SK-N-SH (cell line): ENCODE results near the gene SH3RF2. TPM values are rescaled to one million over a fixed set of nuclear protein-coding genes. Genes with fewer than 3 reads are reported as not detected.

ENCODE experiments used
- CTCF ChIA-PET: fragments of 300-600, 350-600 bp; formaldehyde crosslinking; extraction: SDS; loops from one replicate; lab custom pipeline; 2021; lab: Yijun Ruan, JAX
- POLR2A ChIA-PET: fragments of 350-600 bp; sonication (Branson Sonifier 250); formaldehyde crosslinking; extraction: SDS; loops from one replicate; lab custom pipeline; 2020; ENCODE audit warnings: antibody characterized with exemption, inconsistent platforms; lab: Yijun Ruan, JAX
- DNase-seq: peaks from one replicate; pipeline ENCODE4 v3.0.0; 2012
- H2AFZ ChIP-seq: fragments of 200-600 bp; sonication (generic); 2 replicates; pipeline ENCODE4 v1.8.1; 2016; ENCODE audit warnings: antibody characterized with exemption, mild to moderate bottlenecking, low read depth
- H3F3A ChIP-seq: fragments of 200-600 bp; sonication (generic); replicated peaks from 2 replicates; pipeline ENCODE3; 2016; ENCODE audit warnings: antibody characterized with exemption, mild to moderate bottlenecking; ENCODE audit not compliant: insufficient read depth
- H3K27ac ChIP-seq, 2 experiments: fragments of 200-500 bp in 1 of 2; fragments of 200-600 bp in 1 of 2; sonication (Bioruptor generic) in 1 of 2; sonication (generic), shearing (Covaris generic) in 1 of 2; 2 replicates each; pipeline versions ENCODE4 v1.5.1 to v1.6.1; 2014 to 2016; ENCODE audit warnings: low read depth in 2 of 2, inconsistent platforms in 1 of 2, low read length in 1 of 2, mild to moderate bottlenecking in 1 of 2, mixed read lengths in 1 of 2
- H3K27me3 ChIP-seq: fragments of 200-600 bp; sonication (generic), shearing (Covaris generic); 2 replicates; pipeline ENCODE4 v1.6.1; 2016; ENCODE audit warnings: mixed run types; ENCODE audit not compliant: insufficient read depth
- H3K36me3 ChIP-seq, 2 experiments: fragments of 200-500 bp in 1 of 2; fragments of 200-600 bp in 1 of 2; sonication (Bioruptor generic) in 1 of 2; sonication (generic) in 1 of 2; replicated peaks in 1 of 2; 2 replicates each; pipeline versions ENCODE3 to v1.5.1; 2014 to 2016; ENCODE audit warnings: low read length in 1 of 2, mild to moderate bottlenecking in 1 of 2; ENCODE audit not compliant: insufficient read depth in 2 of 2, control insufficient read depth in 1 of 2
- H3K4me1 ChIP-seq, 2 experiments: fragments of 200-500 bp in 1 of 2; fragments of 200-600 bp in 1 of 2; sonication (Bioruptor generic) in 1 of 2; sonication (generic), shearing (Covaris generic) in 1 of 2; 2 replicates each; pipeline versions ENCODE4 v1.5.1 to v1.6.1; 2014 to 2016; ENCODE audit warnings: low read depth in 1 of 2, low read length in 1 of 2, mixed run types in 1 of 2; ENCODE audit not compliant: insufficient read depth in 2 of 2, control insufficient read depth in 1 of 2
- H3K4me2 ChIP-seq: fragments of 200-600 bp; sonication (generic), shearing (Covaris generic); 2 replicates; pipeline ENCODE4 v1.6.1; 2017; ENCODE audit warnings: mixed run types
- H3K4me3 ChIP-seq, 2 experiments: fragments of 200-500 bp in 1 of 2; fragments of 200-600 bp in 1 of 2; sonication (Bioruptor generic) in 1 of 2; sonication (generic), shearing (Covaris generic) in 1 of 2; 2 replicates each; pipeline versions ENCODE4 v1.5.1 to v1.8.1; 2014 to 2016; ENCODE audit warnings: low read depth in 2 of 2, inconsistent platforms in 1 of 2, low read length in 1 of 2, mild to moderate bottlenecking in 1 of 2, mixed read lengths in 1 of 2, moderate library complexity in 1 of 2
- H3K79me2 ChIP-seq: fragments of 200-600 bp; sonication (generic); 2 replicates; pipeline ENCODE4 v1.8.1; 2017; ENCODE audit warnings: mild to moderate bottlenecking; ENCODE audit not compliant: insufficient read depth
- H3K9ac ChIP-seq: fragments of 200-600 bp; sonication (generic); 2 replicates; pipeline ENCODE4 v1.6.1; 2017; ENCODE audit warnings: mixed run types
- H3K9me2 ChIP-seq: fragments of 200-600 bp; sonication (generic); 2 replicates; pipeline ENCODE4 v1.6.1; 2017; ENCODE audit warnings: mixed run types
- H3K9me3 ChIP-seq: fragments of 200-600 bp; sonication (generic); 2 replicates; pipeline ENCODE4 v1.6.1; 2017; ENCODE audit warnings: mixed run types, mild to moderate bottlenecking, moderate library complexity
- H4K20me1 ChIP-seq: fragments of 200-600 bp; sonication (generic); 2 replicates; pipeline ENCODE4 v1.6.1; 2017; ENCODE audit warnings: mild to moderate bottlenecking, mixed run types; ENCODE audit not compliant: insufficient read depth
- ELF1 ChIP-seq: IDR thresholded peaks from 2 replicates; pipeline ENCODE4 v1.4.0; 2012
- EZH2phosphoT487 ChIP-seq: fragments of 200-600 bp; sonication (generic); IDR thresholded peaks from 2 replicates; pipeline ENCODE4 v1.6.1; 2017; ENCODE audit warnings: low read depth, mixed run types, mild to moderate bottlenecking, antibody characterized with exemption, moderate library complexity, borderline replicate concordance
- FOSL2 ChIP-seq: IDR thresholded peaks from 2 replicates; pipeline ENCODE4 v1.4.0; 2012; ENCODE audit warnings: low read depth, mild to moderate bottlenecking, moderate library complexity, borderline replicate concordance
- FOXJ3 ChIP-seq: sonication (generic); formaldehyde crosslinking; IDR thresholded peaks from 2 replicates; pipeline ENCODE4 v1.5.1; 2020; ENCODE audit warnings: mild to moderate bottlenecking, missing genetic modification reagents
- GATA2 ChIP-seq: sonication (generic); formaldehyde crosslinking; IDR thresholded peaks from 2 replicates; pipeline ENCODE4 v1.5.0; 2020; ENCODE audit warnings: mild to moderate bottlenecking, missing genetic modification reagents
- MXI1 ChIP-seq: IDR thresholded peaks from 2 replicates; pipeline ENCODE4 v1.6.1; 2012; ENCODE audit warnings: mild to moderate bottlenecking, low read depth, low read length, improper control_type of control experiment
- NFIC ChIP-seq: IDR thresholded peaks from 2 replicates; pipeline ENCODE4 v1.4.0; 2012; ENCODE audit warnings: borderline replicate concordance
- NRF1 ChIP-seq: IDR thresholded peaks from 2 replicates; pipeline ENCODE4 v1.6.1; 2012; ENCODE audit warnings: low read depth, mild to moderate bottlenecking, low read length
- SIN3A ChIP-seq: IDR thresholded peaks from 2 replicates; pipeline ENCODE4 v1.6.1; 2012; ENCODE audit warnings: low read depth, mild to moderate bottlenecking, low read length, moderate library complexity, borderline replicate concordance
- SMC3 ChIP-seq: IDR thresholded peaks from 2 replicates; pipeline ENCODE4 v1.6.1; 2012; ENCODE audit warnings: low read depth, low read length, improper control_type of control experiment
- TAF1 ChIP-seq: IDR thresholded peaks from 2 replicates; pipeline ENCODE4 v1.6.1; 2012; ENCODE audit warnings: low read depth, mild to moderate bottlenecking, low read length, moderate library complexity, borderline replicate concordance
- TEAD4 ChIP-seq: IDR thresholded peaks from 2 replicates; pipeline ENCODE4 v1.4.0; 2012; ENCODE audit warnings: mild to moderate bottlenecking, borderline replicate concordance; ENCODE audit not compliant: insufficient read depth
- USF2 ChIP-seq: fragments of 150-350 bp; IDR thresholded peaks from 2 replicates; pipeline ENCODE4 v1.6.1; 2017; ENCODE audit warnings: antibody characterized with exemption, low read length, low read depth, borderline replicate concordance
- YY1 ChIP-seq: IDR thresholded peaks from 2 replicates; pipeline ENCODE4 v1.4.0; 2012; ENCODE audit warnings: low read depth, mild to moderate bottlenecking
- WGBS: methylation state at CpG from one replicate; pipeline ENCODE4 v1.1.6; 2017; ENCODE audit warnings: low lambda C conversion rate; 5-methylcytosine and 5-hydroxymethylcytosine counted together
- polyA plus RNA-seq, 3 experiments: library from polyadenylated mRNA; depleted of rRNA; stranded (reverse); fragments of >200 nt; gene quantifications; 2 replicates each; pipeline ENCODE4 v1.2.3, GENCODE V29; 2012
- TF ChIP-seq, protein P1 (sequence below): IDR thresholded peaks from 2 replicates; pipeline ENCODE4 v1.4.0; 2012; ENCODE audit warnings: low read depth, borderline replicate concordance
- TF ChIP-seq, protein P2 (sequence below): IDR thresholded peaks from 2 replicates; pipeline ENCODE4 v1.4.0; 2012; ENCODE audit warnings: low read depth, borderline replicate concordance

The SH3RF2 gene
- polyA plus RNA-seq, 1 of the 3 experiments (the other 2 are of a cell fraction): 0.87 TPM

DNA sequence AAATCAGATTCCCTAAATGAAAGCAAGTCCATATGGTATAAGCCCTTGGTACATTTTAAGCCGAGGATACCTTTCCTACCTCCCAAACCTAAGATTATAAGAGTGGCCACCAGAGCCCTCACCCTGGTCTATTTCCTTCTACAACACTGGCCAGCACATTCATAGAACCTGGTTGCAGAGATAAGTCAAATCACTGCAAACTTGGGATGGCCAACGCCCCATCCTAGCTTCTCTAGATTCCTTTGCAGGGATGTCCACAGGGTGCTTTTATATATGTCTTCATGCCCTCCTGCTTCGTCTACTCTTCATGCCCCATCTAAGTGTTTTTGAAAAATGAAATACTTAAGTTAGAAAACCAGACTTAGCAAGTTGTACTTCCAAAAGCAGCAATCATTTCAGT, 41.8 kb downstream of the SH3RF2 start:
- Histone ChIP-seq H3F3A (peaks cover 37% of the 10 kb centered on the region), H3K27ac (no peak overlapping the region), H2AFZ (no peak overlapping the region), H3K4me3 (no peak overlapping the region), H3K9ac (no peak overlapping the region), H3K36me3 (no peaks in the 10 kb centered on the region), H3K9me2 (no peaks in the 10 kb centered on the region), H3K4me1 (peaks cover 7 to 27% of the 10 kb centered on the region in 2 experiments), H3K9me3 (no peaks in the 10 kb centered on the region), H3K79me2 (no peaks in the 10 kb centered on the region), H4K20me1 (no peaks in the 10 kb centered on the region), H3K27me3 (no peaks in the 10 kb centered on the region), H3K4me2 (no peak overlapping the region)
- 88% methylated on average over 3 of the region's 3 CpGs for WGBS
- DNase-seq: no peak
- TF ChIP-seq YY1 (no peak), SIN3A (no peak), ELF1 (no peak), NRF1 (no peak), FOXJ3 (no peak), TEAD4 (no peak), USF2 (no peak), MXI1 (no peak), SMC3 (no peak), TAF1 (no peak), EZH2phosphoT487 (no peak), GATA2 (no peak), NFIC (no peak), FOSL2 (no peak)
- TF ChIP-seq, protein P1, sequence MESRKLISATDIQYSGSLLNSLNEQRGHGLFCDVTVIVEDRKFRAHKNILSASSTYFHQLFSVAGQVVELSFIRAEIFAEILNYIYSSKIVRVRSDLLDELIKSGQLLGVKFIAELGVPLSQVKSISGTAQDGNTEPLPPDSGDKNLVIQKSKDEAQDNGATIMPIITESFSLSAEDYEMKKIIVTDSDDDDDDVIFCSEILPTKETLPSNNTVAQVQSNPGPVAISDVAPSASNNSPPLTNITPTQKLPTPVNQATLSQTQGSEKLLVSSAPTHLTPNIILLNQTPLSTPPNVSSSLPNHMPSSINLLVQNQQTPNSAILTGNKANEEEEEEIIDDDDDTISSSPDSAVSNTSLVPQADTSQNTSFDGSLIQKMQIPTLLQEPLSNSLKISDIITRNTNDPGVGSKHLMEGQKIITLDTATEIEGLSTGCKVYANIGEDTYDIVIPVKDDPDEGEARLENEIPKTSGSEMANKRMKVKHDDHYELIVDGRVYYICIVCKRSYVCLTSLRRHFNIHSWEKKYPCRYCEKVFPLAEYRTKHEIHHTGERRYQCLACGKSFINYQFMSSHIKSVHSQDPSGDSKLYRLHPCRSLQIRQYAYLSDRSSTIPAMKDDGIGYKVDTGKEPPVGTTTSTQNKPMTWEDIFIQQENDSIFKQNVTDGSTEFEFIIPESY: no peak
- TF ChIP-seq, protein P2, sequence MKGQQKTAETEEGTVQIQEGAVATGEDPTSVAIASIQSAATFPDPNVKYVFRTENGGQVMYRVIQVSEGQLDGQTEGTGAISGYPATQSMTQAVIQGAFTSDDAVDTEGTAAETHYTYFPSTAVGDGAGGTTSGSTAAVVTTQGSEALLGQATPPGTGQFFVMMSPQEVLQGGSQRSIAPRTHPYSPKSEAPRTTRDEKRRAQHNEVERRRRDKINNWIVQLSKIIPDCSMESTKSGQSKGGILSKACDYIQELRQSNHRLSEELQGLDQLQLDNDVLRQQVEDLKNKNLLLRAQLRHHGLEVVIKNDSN: no peak
- POLR2A ChIA-PET: no interaction called here
- CTCF ChIA-PET: interaction anchor here (0.8 kb wide), 2 partner anchors 9 to 71 kb away, joined by 3 read pairs; no protein-coding TSS in a partner anchor
